ENCODE results near the gene ACTN1. TPM values are rescaled to one million over a fixed set of nuclear protein-coding genes. Genes with fewer than 3 reads are reported as not detected.

ACTN1 gene
- total and polyA plus RNA-seq, 2 of the 8 experiments (the other 6 are each of a cell fraction or from before 2014, with no cell fraction given) = 236 to 262 TPM

DNA sequence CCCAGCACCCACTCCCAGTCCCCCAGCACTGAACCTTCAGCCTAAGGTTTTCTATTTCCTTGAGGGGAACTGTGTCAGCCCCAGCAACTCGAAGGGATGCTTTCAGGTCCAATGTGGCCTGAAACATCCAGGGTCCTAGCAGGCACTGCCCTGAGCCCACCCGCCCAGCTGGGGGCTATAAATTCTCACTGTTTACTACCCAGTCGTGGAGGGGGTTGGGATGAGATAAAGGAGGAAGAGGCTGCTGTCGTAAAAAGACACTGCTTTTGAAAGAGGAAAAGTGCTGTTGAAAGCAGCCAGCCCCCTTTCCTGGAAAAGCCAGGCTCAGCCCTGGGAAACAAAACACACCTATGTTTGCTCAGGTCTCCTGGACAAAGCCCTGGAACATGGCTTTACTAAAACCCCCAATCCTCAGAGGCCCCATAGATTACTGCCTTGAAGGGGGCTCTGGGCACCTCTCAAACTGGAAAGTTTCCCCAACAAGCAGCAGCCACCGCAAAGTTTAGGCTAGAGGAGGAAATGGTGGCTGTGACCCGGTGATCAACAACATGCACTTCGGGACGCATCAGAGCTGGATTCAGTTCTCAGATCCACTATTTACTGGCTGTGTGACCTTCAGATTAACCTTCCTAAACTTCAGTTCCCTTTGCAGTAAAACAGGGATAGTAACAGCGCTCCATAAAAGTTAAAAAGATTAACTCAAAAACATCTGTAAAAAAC is 51.0 kb downstream of the ACTN1 start (continued):
- TF ChIP-seq, protein P1, sequence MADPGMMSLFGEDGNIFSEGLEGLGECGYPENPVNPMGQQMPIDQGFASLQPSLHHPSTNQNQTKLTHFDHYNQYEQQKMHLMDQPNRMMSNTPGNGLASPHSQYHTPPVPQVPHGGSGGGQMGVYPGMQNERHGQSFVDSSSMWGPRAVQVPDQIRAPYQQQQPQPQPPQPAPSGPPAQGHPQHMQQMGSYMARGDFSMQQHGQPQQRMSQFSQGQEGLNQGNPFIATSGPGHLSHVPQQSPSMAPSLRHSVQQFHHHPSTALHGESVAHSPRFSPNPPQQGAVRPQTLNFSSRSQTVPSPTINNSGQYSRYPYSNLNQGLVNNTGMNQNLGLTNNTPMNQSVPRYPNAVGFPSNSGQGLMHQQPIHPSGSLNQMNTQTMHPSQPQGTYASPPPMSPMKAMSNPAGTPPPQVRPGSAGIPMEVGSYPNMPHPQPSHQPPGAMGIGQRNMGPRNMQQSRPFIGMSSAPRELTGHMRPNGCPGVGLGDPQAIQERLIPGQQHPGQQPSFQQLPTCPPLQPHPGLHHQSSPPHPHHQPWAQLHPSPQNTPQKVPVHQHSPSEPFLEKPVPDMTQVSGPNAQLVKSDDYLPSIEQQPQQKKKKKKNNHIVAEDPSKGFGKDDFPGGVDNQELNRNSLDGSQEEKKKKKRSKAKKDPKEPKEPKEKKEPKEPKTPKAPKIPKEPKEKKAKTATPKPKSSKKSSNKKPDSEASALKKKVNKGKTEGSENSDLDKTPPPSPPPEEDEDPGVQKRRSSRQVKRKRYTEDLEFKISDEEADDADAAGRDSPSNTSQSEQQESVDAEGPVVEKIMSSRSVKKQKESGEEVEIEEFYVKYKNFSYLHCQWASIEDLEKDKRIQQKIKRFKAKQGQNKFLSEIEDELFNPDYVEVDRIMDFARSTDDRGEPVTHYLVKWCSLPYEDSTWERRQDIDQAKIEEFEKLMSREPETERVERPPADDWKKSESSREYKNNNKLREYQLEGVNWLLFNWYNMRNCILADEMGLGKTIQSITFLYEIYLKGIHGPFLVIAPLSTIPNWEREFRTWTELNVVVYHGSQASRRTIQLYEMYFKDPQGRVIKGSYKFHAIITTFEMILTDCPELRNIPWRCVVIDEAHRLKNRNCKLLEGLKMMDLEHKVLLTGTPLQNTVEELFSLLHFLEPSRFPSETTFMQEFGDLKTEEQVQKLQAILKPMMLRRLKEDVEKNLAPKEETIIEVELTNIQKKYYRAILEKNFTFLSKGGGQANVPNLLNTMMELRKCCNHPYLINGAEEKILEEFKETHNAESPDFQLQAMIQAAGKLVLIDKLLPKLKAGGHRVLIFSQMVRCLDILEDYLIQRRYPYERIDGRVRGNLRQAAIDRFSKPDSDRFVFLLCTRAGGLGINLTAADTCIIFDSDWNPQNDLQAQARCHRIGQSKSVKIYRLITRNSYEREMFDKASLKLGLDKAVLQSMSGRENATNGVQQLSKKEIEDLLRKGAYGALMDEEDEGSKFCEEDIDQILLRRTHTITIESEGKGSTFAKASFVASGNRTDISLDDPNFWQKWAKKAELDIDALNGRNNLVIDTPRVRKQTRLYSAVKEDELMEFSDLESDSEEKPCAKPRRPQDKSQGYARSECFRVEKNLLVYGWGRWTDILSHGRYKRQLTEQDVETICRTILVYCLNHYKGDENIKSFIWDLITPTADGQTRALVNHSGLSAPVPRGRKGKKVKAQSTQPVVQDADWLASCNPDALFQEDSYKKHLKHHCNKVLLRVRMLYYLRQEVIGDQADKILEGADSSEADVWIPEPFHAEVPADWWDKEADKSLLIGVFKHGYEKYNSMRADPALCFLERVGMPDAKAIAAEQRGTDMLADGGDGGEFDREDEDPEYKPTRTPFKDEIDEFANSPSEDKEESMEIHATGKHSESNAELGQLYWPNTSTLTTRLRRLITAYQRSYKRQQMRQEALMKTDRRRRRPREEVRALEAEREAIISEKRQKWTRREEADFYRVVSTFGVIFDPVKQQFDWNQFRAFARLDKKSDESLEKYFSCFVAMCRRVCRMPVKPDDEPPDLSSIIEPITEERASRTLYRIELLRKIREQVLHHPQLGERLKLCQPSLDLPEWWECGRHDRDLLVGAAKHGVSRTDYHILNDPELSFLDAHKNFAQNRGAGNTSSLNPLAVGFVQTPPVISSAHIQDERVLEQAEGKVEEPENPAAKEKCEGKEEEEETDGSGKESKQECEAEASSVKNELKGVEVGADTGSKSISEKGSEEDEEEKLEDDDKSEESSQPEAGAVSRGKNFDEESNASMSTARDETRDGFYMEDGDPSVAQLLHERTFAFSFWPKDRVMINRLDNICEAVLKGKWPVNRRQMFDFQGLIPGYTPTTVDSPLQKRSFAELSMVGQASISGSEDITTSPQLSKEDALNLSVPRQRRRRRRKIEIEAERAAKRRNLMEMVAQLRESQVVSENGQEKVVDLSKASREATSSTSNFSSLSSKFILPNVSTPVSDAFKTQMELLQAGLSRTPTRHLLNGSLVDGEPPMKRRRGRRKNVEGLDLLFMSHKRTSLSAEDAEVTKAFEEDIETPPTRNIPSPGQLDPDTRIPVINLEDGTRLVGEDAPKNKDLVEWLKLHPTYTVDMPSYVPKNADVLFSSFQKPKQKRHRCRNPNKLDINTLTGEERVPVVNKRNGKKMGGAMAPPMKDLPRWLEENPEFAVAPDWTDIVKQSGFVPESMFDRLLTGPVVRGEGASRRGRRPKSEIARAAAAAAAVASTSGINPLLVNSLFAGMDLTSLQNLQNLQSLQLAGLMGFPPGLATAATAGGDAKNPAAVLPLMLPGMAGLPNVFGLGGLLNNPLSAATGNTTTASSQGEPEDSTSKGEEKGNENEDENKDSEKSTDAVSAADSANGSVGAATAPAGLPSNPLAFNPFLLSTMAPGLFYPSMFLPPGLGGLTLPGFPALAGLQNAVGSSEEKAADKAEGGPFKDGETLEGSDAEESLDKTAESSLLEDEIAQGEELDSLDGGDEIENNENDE (IDR thresholded peaks at IDR 0.05; ENCODE audit: insufficient replicate concordance, low read length) = no peak
- TF ChIP-seq TCF12 (IDR thresholded peaks at IDR 0.05; ENCODE audit: low read depth, low read length) = no peak
- no peak for TF ChIP-seq CTBP2 (IDR thresholded peaks at IDR 0.05; ENCODE audit: borderline replicate concordance, insufficient read depth, insufficient read length, low read length)
- no peak for TF ChIP-seq NRF1 (IDR thresholded peaks at IDR 0.05; ENCODE audit: low read depth, low read length)
- no peak for TF ChIP-seq SIN3A (conservative IDR thresholded peaks at IDR 0.05 in 1 of 2, IDR thresholded peaks at IDR 0.05 in 1 of 2; ENCODE audit: low read depth in 1 of 2, low read length in 2 of 2)
- no peak for TF ChIP-seq CBX5 (IDR thresholded peaks at IDR 0.05; ENCODE audit: low read depth, low read length)

Data from H1 (cell line).